ENCODE results near the gene SLC16A5. TPM values are rescaled to one million over a fixed set of nuclear protein-coding genes. Genes with fewer than 3 reads are reported as not detected.
A peak's percentile ranks its signal among the peaks of the same experiment; 100 is the strongest.

SLC16A5 gene
- total RNA-seq, 4 donors from 2014 or later = 4.1 to 17.5 (median 12.1) TPM; not detected in 1

DNA sequence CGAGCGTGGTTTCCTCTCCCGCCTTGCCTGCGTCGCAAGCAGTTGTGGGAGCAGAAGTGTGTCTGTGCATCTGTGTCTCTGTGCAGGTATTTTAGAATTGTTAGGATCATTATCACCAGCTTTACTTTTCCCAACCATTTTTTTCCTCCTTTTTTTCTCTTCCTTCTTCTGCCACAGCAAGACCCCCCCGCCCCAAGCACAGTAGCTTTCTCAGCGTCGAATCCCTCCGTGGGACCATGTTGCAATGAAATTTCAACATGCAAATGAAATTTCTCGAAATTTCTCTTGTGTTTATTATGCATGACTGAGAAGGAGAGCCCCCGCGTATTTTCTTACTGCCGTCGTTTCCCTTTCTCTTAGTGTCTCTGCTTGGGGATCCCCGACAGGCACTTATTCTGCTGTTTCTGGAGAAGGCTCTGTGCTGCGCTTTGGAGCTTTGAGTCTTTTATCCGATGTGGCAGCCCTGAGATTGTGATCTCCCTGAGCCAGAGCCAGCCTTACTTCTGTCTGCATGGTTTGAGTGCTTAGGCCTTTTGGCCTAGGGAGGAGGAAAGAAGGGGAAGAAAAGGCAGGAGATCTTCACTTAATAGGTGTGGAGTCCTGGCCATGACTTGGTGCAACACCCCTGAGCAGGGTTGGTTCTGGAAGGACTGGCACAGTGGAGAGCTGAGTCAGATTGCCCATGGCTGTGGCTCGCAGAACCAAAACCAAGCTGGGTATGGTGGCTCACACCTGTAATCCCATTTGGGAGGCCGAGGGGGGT, 27.0 kb downstream of the SLC16A5 start:
- Histone ChIP-seq H3K9me3 (no peaks in the 10 kb centered on the region), H3K4me3 (peak overlapping the region; percentile 42 to 50), H3K27me3 (no peaks in the 10 kb centered on the region), H3K36me3 (no peaks in the 10 kb centered on the region), H3K4me1 (peaks cover 0 to 13% of the 10 kb centered on the region in 2 donors), H3K27ac (peak overlapping the region; percentile 90 to 92)
- intact Hi-C loops (cut with DNase I; ENCODE audit: low total_unique reads) = no loop called here
- DNase-seq = no peak
- TF ChIP-seq, protein P1, sequence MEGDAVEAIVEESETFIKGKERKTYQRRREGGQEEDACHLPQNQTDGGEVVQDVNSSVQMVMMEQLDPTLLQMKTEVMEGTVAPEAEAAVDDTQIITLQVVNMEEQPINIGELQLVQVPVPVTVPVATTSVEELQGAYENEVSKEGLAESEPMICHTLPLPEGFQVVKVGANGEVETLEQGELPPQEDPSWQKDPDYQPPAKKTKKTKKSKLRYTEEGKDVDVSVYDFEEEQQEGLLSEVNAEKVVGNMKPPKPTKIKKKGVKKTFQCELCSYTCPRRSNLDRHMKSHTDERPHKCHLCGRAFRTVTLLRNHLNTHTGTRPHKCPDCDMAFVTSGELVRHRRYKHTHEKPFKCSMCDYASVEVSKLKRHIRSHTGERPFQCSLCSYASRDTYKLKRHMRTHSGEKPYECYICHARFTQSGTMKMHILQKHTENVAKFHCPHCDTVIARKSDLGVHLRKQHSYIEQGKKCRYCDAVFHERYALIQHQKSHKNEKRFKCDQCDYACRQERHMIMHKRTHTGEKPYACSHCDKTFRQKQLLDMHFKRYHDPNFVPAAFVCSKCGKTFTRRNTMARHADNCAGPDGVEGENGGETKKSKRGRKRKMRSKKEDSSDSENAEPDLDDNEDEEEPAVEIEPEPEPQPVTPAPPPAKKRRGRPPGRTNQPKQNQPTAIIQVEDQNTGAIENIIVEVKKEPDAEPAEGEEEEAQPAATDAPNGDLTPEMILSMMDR (IDR thresholded peaks at IDR 0.05) = no peak

DNA sequence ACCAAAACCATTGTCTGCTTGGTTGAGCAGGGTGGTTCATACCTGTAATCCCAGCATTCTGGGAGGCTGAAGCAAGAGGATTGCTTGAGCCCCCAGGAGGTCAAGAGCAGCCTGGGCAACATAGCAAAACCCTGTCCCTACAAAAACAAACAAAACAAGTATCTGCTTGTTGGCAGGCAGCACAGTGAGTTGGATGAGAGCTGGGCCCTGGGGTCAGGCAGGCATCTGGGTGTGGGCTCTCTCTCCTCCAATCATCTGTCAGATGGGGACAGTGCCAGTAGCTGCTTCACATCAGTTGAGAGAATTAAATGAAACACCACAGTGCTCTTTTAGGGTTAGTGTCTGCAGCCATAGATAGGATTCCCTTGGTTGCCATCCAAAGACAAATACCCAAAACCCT, 27.8 kb downstream of the SLC16A5 start:
- no peak for DNase-seq
- no peaks in the 10 kb centered on the region for H3K9me3 ChIP-seq
- no peaks in the 10 kb centered on the region for H3K36me3 ChIP-seq
- no peak overlapping the region for H3K4me3 ChIP-seq
- H3K4me1 ChIP-seq = peaks cover 0 to 7% of the 10 kb centered on the region in 2 donors
- H3K27me3 ChIP-seq = no peaks in the 10 kb centered on the region
- H3K27ac ChIP-seq = peak overlapping the region in 1 of 2 donors; percentile 92
- intact Hi-C loops (cut with DNase I; ENCODE audit: low total_unique reads) = no loop called here
- TF ChIP-seq POLR2A (IDR thresholded peaks at IDR 0.05) = no peak
- TF ChIP-seq, protein P1 (IDR thresholded peaks at IDR 0.05) = no peak

DNA sequence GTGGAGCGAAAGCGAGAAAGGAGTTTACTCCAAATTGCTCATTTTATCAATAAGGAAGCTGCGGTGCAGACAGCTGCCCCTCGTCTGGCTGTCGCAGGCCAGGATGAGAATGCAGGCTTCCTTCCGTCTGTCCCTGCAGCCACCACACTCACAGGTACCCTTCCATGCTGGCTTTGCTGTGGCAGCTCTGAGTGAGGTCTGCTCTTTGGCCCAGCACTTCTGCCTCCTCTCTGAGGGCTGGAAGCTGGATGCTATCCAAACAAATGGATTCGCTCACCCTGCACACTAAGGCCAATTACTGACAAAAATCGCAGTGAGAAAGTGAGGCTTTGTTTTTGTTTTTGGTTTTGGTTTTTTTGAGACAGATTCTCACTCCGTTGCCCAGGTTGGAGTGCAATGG, 29.0 kb downstream of the SLC16A5 start:
- H3K4me3 ChIP-seq = no peak overlapping the region
- TF ChIP-seq, protein P1 (IDR thresholded peaks at IDR 0.05) = no peak
- TF ChIP-seq POLR2A (IDR thresholded peaks at IDR 0.05) = no peak
- H3K27ac ChIP-seq = no peak overlapping the region
- no peak for DNase-seq
- intact Hi-C loops (cut with DNase I; ENCODE audit: low total_unique reads) = no loop called here
- no peaks in the 10 kb centered on the region for H3K27me3 ChIP-seq
- no peaks in the 10 kb centered on the region for H3K9me3 ChIP-seq
- no peaks in the 10 kb centered on the region for H3K36me3 ChIP-seq
- H3K4me1 ChIP-seq = no peaks in the 10 kb centered on the region

DNA sequence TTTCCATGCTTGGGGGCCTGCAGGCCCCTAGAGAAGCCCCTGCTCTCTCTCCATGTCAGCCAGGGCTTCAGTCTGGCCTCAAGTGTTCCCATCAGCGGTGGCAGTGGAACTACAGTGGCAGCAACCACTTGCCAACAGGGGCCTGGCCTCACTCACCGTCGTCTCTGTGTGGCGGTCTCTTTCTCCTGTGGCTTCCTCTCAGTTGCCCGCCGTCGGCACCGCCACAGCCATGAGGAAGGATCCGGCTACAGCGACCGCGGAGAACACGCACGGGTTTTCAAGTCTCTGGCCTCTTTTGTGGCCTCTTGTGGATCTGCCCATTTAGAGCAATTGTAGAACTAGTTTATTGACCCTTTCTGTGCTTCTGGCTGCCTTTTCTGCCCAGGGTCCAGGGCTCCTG, 30.6 kb downstream of the SLC16A5 start:
- Histone ChIP-seq H3K27ac (no peak overlapping the region), H3K4me1 (no peaks in the 10 kb centered on the region), H3K36me3 (no peaks in the 10 kb centered on the region), H3K27me3 (no peaks in the 10 kb centered on the region), H3K9me3 (no peaks in the 10 kb centered on the region), H3K4me3 (no peak overlapping the region)
- DNase-seq = no peak
- no peak for TF ChIP-seq POLR2A (IDR thresholded peaks at IDR 0.05)
- TF ChIP-seq, protein P1 (IDR thresholded peaks at IDR 0.05) = no peak
- intact Hi-C loops (cut with DNase I; ENCODE audit: low total_unique reads) = no loop called here

DNA sequence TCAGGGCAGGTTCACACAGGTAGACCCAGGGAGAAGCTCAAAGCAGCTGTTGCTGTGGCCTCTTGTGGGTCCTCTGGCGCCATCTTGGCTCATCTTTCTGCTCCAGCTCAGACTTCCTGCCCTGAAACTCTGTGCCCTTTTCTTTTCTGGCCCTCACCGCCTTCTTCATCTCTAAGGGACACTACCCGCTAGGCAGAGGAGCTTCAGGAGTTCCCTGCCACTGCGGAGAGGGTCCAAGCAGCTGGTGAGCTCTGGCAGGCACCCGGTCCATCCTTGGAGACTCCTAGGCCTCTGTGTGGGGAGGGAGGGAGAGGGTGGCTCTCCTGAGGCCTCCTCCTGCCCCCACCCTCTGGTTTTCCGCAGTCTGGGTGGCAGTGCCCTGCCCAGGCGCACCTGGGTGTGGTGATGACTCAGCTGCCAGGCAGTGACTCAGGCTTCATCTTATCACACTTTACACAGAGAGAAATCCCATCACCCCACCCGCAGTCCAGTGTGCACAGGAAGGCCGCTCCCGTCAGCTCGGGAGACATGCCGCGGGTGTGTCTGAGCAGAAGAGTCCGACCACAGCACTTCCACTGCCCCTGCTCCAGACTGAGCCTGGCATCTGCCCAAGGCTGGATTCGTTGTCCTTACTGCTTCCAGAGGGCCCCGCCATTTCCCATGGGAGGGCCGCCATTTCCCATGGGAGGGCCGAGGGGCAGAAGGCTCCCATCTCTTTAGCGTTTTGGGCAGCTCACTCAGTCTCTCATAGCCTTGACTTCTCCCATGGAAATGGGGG, 36.5 kb downstream of the SLC16A5 start:
- peak overlapping the region in 1 of 2 donors; percentile 43 for H3K27ac ChIP-seq
- intact Hi-C loops (cut with DNase I; ENCODE audit: low total_unique reads) = no loop called here

More for the DNA sequence above, 36.5 kb downstream of the SLC16A5 start:
- Histone ChIP-seq H3K27me3 (no peaks in the 10 kb centered on the region), H3K9me3 (no peaks in the 10 kb centered on the region), H3K4me1 (no peaks in the 10 kb centered on the region), H3K4me3 (no peak overlapping the region), H3K36me3 (no peaks in the 10 kb centered on the region)
- DNase-seq = peak in 1 of 2 donors; percentile 57
- TF ChIP-seq, protein P1 (IDR thresholded peaks at IDR 0.05) = no peak
- TF ChIP-seq POLR2A (IDR thresholded peaks at IDR 0.05) = no peak
